Suprapubic skin (tissue), 4 donors: ENCODE measurements around the gene ABHD17A. TPM values are rescaled to one million over a fixed set of nuclear protein-coding genes. Genes with fewer than 3 reads are reported as not detected.

Source experiments
- DNase-seq, 2 donors: peaks; one replicate each; pipeline ENCODE4 v3.0.0-alpha.2; 2019; ENCODE audit warnings: low spot score in 2 of 2
- H3K27ac ChIP-seq: fragments of 200-600 bp; sonication (generic); one replicate; pipeline ENCODE4 v1.5.1; 2019
- H3K27me3 ChIP-seq: fragments of 200-600 bp; sonication (generic); one replicate; pipeline ENCODE4 v1.5.1; 2019
- H3K36me3 ChIP-seq: fragments of 200-600 bp; sonication (generic); one replicate; pipeline ENCODE4 v1.5.1; 2019
- H3K4me1 ChIP-seq: fragments of 200-600 bp; sonication (generic); one replicate; pipeline ENCODE4 v1.5.1; 2019
- H3K4me3 ChIP-seq: fragments of 200-600 bp; sonication (generic); one replicate; pipeline ENCODE4 v1.5.1; 2019; ENCODE audit warnings: mild to moderate bottlenecking
- H3K9me3 ChIP-seq: fragments of 200-600 bp; sonication (generic); one replicate; pipeline ENCODE4 v1.5.1; 2019
- CTCF ChIP-seq, 2 donors: fragments of 200-600 bp in 1 of 2; fragments of 450-650 bp in 1 of 2; sonication (generic) in 1 of 2; IDR thresholded peaks; one replicate each; pipeline ENCODE4 v1.5.1; 2016 to 2019; ENCODE audit warnings: antibody characterized with exemption in 2 of 2, mild to moderate bottlenecking in 1 of 2, moderate library complexity in 1 of 2
- EP300 ChIP-seq: sonication (generic); formaldehyde crosslinking; IDR thresholded peaks from one replicate; pipeline ENCODE4 v1.6.1; 2017; ENCODE audit warnings: antibody characterized with exemption
- POLR2A ChIP-seq, 2 donors: fragments of 450-650 bp; IDR thresholded peaks; one replicate each; pipeline ENCODE4 v1.6.1; 2017; ENCODE audit warnings: antibody characterized with exemption in 2 of 2, mild to moderate bottlenecking in 2 of 2, moderate library complexity in 2 of 2
- POLR2AphosphoS5 ChIP-seq, 3 donors: sonication (generic); formaldehyde crosslinking; IDR thresholded peaks; one replicate each; pipeline ENCODE4 v1.6.1; 2017; ENCODE audit warnings: antibody characterized with exemption in 3 of 3
- WGBS: methylation state at CpG from one replicate; pipeline ENCODE4 v1.1.5; 2018; 5-methylcytosine and 5-hydroxymethylcytosine counted together
- total RNA-seq, 4 donors: library from RNA; depleted of rRNA; stranded (reverse); fragments of >200 nt; gene quantifications; one replicate each; pipeline ENCODE4 v1.1.0, GENCODE V29; 2016

Gene ABHD17A
- total RNA-seq, 4 donors from 2014 or later, result 82.3 to 120 (median 110) TPM

GRCh38 chr19:1850809-1851653, 34.3 kb downstream of the ABHD17A start:
- no peaks in the 10 kb centered on the region for H3K36me3 ChIP-seq
- TF ChIP-seq EP300 (no peak), CTCF (IDR thresholded peaks at IDR 0.05) (no peak), POLR2AphosphoS5 (IDR thresholded peaks at IDR 0.05) (no peak), POLR2A (IDR thresholded peaks at IDR 0.05) (no peak)
- no peak overlapping the region for H3K4me3 ChIP-seq
- H3K4me1 ChIP-seq, result peaks cover 67% of the 10 kb centered on the region
- no peak for DNase-seq
- no peaks in the 10 kb centered on the region for H3K27me3 ChIP-seq
- no peak overlapping the region for H3K27ac ChIP-seq
- WGBS, result 68% methylated on average over 31 of the region's 31 CpGs
- no peaks in the 10 kb centered on the region for H3K9me3 ChIP-seq

GRCh38 chr19:1849886-1850398, 35.4 kb downstream of the ABHD17A start:
- TF ChIP-seq CTCF (IDR thresholded peaks at IDR 0.05), result no peak
- TF ChIP-seq EP300, result no peak
- no peak for TF ChIP-seq POLR2AphosphoS5 (IDR thresholded peaks at IDR 0.05)
- no peak for TF ChIP-seq POLR2A (IDR thresholded peaks at IDR 0.05)
- no peaks in the 10 kb centered on the region for H3K27me3 ChIP-seq
- no peaks in the 10 kb centered on the region for H3K9me3 ChIP-seq
- no peak overlapping the region for H3K27ac ChIP-seq
- H3K4me3 ChIP-seq, result no peak overlapping the region
- no peak for DNase-seq
- no peaks in the 10 kb centered on the region for H3K36me3 ChIP-seq
- WGBS, result 88% methylated on average over 10 of the region's 10 CpGs
- H3K4me1 ChIP-seq, result peaks cover 67% of the 10 kb centered on the region

- peak overlapping the region; percentile 99 for H3K27ac ChIP-seq
- 61% methylated on average over 5 of the region's 5 CpGs for WGBS
- no peak for TF ChIP-seq CTCF (IDR thresholded peaks at IDR 0.05)
- no peak for TF ChIP-seq POLR2A (IDR thresholded peaks at IDR 0.05)
- TF ChIP-seq POLR2AphosphoS5 (IDR thresholded peaks at IDR 0.05), result no peak
- TF ChIP-seq EP300, result no peak
- H3K9me3 ChIP-seq, result no peaks in the 10 kb centered on the region
- no peak for DNase-seq
- peaks cover 67% of the 10 kb centered on the region for H3K4me1 ChIP-seq
- H3K36me3 ChIP-seq, result no peaks in the 10 kb centered on the region
- no peak overlapping the region for H3K4me3 ChIP-seq
- H3K27me3 ChIP-seq, result no peaks in the 10 kb centered on the region
Observed at GRCh38 chr19:1849132-1849474, 36.2 kb downstream of the ABHD17A start.

- 6% methylated on average over 14 of the region's 60 CpGs for WGBS
- no peaks in the 10 kb centered on the region for H3K36me3 ChIP-seq
- peak within 1 kb of the TSS; percentile 96 for H3K4me3 ChIP-seq
- peak within 1 kb of the TSS; percentile 99 for H3K27ac ChIP-seq
- H3K9me3 ChIP-seq, result no peaks in the 10 kb centered on the region
- peak; percentile 97 to 98 for DNase-seq
- H3K4me1 ChIP-seq, result peaks cover 67% of the 10 kb centered on the region
- no peaks in the 10 kb centered on the region for H3K27me3 ChIP-seq
- TF ChIP-seq POLR2AphosphoS5 (IDR thresholded peaks at IDR 0.05), result peak in 2 of 3 donors; percentile 84 to 87
- peak; percentile 95 to 96 for TF ChIP-seq CTCF (IDR thresholded peaks at IDR 0.05)
- TF ChIP-seq POLR2A (IDR thresholded peaks at IDR 0.05), result peak in 1 of 2 donors; percentile 80
- no peak for TF ChIP-seq EP300
Observed at GRCh38 chr19:1848399-1849131, 36.7 kb downstream of the ABHD17A start, which contains the start of gene REXO1. Gene REXO1 (minus strand): TSS chr19:1848483. CDS start chr19:1848358, 125 bp downstream.
